IMR-90 (cell line): ENCODE data around the gene TMEM131. TPM values are rescaled to one million over a fixed set of nuclear protein-coding genes. Genes with fewer than 3 reads are reported as not detected.

ENCODE experiments used
- ATAC-seq: fragments of 200-7000 bp; cut with Tn5 transposase; 2 replicates; pipeline ENCODE4 v1.9.1; 2020; ENCODE audit warnings: low read depth, mild to moderate bottlenecking, moderate library complexity
- BruUV-seq: library from RNA; stranded (reverse); fragments of 400-500 nt; replicated peaks from 2 replicates; lab custom pipeline; 2021; lab: Mats Ljungman, UMichigan
- CTCF ChIA-PET: fragments of 300-600 bp; formaldehyde crosslinking; extraction: SDS; loops from one replicate; lab custom pipeline; 2021; ENCODE audit warnings: antibody characterized with exemption; lab: Yijun Ruan, JAX
- POLR2A ChIA-PET: fragments of 300-600 bp; sonication (Branson Sonifier 250); formaldehyde crosslinking; loops from one replicate; lab custom pipeline; 2022; ENCODE audit warnings: antibody characterized with exemption; ENCODE audit not compliant: unreplicated experiment; lab: Charles Lee
- DNase-seq: peaks from one replicate; pipeline ENCODE4 v3.0.0; 2013
- H2AFZ ChIP-seq: replicated peaks from 2 replicates; pipeline ENCODE3; 2013; ENCODE audit warnings: low read length, mild to moderate bottlenecking; ENCODE audit not compliant: poor library complexity
- H2AK5ac ChIP-seq: 2 replicates; pipeline ENCODE4 v1.6.1; 2013; ENCODE audit warnings: low read depth, low read length, inconsistent platforms
- H2AK9ac ChIP-seq: replicated peaks from 2 replicates; pipeline ENCODE3; 2013; ENCODE audit warnings: mild to moderate bottlenecking, low read depth, low read length, moderate library complexity; ENCODE audit not compliant: poor library complexity
- H2BK120ac ChIP-seq: 2 replicates; pipeline ENCODE4 v1.6.1; 2013; ENCODE audit warnings: low read depth, low read length, inconsistent platforms
- H2BK15ac ChIP-seq: 3 replicates; pipeline ENCODE4 v1.6.1; 2013; ENCODE audit warnings: low read depth, low read length, inconsistent platforms
- H2BK20ac ChIP-seq: 2 replicates; pipeline ENCODE4 v1.6.1; 2013; ENCODE audit warnings: low read depth, mild to moderate bottlenecking, inconsistent platforms, low read length, moderate library complexity
- H2BK5ac ChIP-seq: 2 replicates; pipeline ENCODE4 v1.6.1; 2013; ENCODE audit warnings: mild to moderate bottlenecking, low read depth, low read length, inconsistent platforms; ENCODE audit not compliant: poor library complexity, severe bottlenecking
- H3K14ac ChIP-seq: replicated peaks from 2 replicates; pipeline ENCODE4 v1.6.1; 2013; ENCODE audit warnings: low read depth, low read length, inconsistent platforms
- H3K18ac ChIP-seq: 2 replicates; pipeline ENCODE4 v1.6.1; 2013; ENCODE audit warnings: low read depth, low read length, control low read depth
- H3K23ac ChIP-seq: 2 replicates; pipeline ENCODE4 v1.6.1; 2013; ENCODE audit warnings: low read depth, low read length, inconsistent platforms
- H3K27ac ChIP-seq: 2 replicates; pipeline ENCODE4 v1.5.1; 2013; ENCODE audit warnings: mild to moderate bottlenecking, control low read depth, low read length; ENCODE audit not compliant: insufficient read depth
- H3K27me3 ChIP-seq: 2 replicates; pipeline ENCODE4 v1.6.1; 2013; ENCODE audit warnings: low read length; ENCODE audit not compliant: control insufficient read depth, insufficient read depth
- H3K36me3 ChIP-seq: 2 replicates; pipeline ENCODE4 v1.6.1; 2013; ENCODE audit warnings: low read length, mixed read lengths; ENCODE audit not compliant: control insufficient read depth, insufficient read depth
- H3K4ac ChIP-seq: 2 replicates; pipeline ENCODE4 v1.6.1; 2013; ENCODE audit warnings: low read depth, low read length, inconsistent platforms
- H3K4me1 ChIP-seq: 2 replicates; pipeline ENCODE4 v1.6.1; 2013; ENCODE audit warnings: low read length, mixed read lengths; ENCODE audit not compliant: control insufficient read depth, insufficient read depth
- H3K4me2 ChIP-seq: 2 replicates; pipeline ENCODE4 v1.6.1; 2013; ENCODE audit warnings: low read depth, mild to moderate bottlenecking, control low read depth, low read length, moderate library complexity
- H3K4me3 ChIP-seq: 2 replicates; pipeline ENCODE4 v1.5.1; 2013; ENCODE audit warnings: low read depth, mild to moderate bottlenecking, control low read depth, low read length, moderate library complexity; ENCODE audit not compliant: insufficient read depth
- H3K56ac ChIP-seq: 2 replicates; pipeline ENCODE4 v1.6.1; 2013; ENCODE audit warnings: low read length, inconsistent platforms; ENCODE audit not compliant: insufficient read depth; ENCODE audit errors: extremely low read depth
- H3K79me1 ChIP-seq, 2 experiments: 2 replicates each; pipeline ENCODE4 v1.6.1; 2013; ENCODE audit warnings: low read length in 2 of 2, inconsistent platforms in 1 of 2, low read depth in 1 of 2
- H3K9ac ChIP-seq: 2 replicates; pipeline ENCODE4 v1.6.1; 2013; ENCODE audit warnings: low read depth, low read length, control low read depth
- H3K9me1 ChIP-seq: 2 replicates; pipeline ENCODE4 v1.6.1; 2013; ENCODE audit warnings: low read length, inconsistent platforms; ENCODE audit not compliant: insufficient read depth
- H3K9me3 ChIP-seq: 2 replicates; pipeline ENCODE4 v1.6.1; 2013; ENCODE audit warnings: low read length; ENCODE audit not compliant: control insufficient read depth, insufficient read depth
- H4K20me1 ChIP-seq: 2 replicates; pipeline ENCODE4 v1.6.1; 2013; ENCODE audit warnings: low read length, inconsistent platforms; ENCODE audit not compliant: insufficient read depth
- H4K5ac ChIP-seq: 2 replicates; pipeline ENCODE4 v1.6.1; 2013; ENCODE audit warnings: mild to moderate bottlenecking, low read depth, low read length, control low read depth
- H4K8ac ChIP-seq, 2 experiments: 2 replicates each; pipeline ENCODE4 v1.6.1; 2013; ENCODE audit warnings: low read depth in 2 of 2, low read length in 2 of 2, control low read depth in 1 of 2, inconsistent platforms in 1 of 2
- H4K91ac ChIP-seq: 2 replicates; pipeline ENCODE4 v1.6.1; 2013; ENCODE audit warnings: low read depth, low read length, inconsistent platforms; ENCODE audit not compliant: insufficient read depth
- BHLHE40 ChIP-seq: fragments of 150-350 bp; IDR thresholded peaks from 2 replicates; pipeline ENCODE4 v1.6.1; 2016; ENCODE audit warnings: mild to moderate bottlenecking, low read depth, low read length
- CEBPB ChIP-seq: IDR thresholded peaks from 2 replicates; pipeline ENCODE4 v1.6.1; 2012; ENCODE audit warnings: low read depth, low read length, improper control_type of control experiment
- CHD1 ChIP-seq: IDR thresholded peaks from 2 replicates; pipeline ENCODE4 v1.6.1; 2012; ENCODE audit warnings: low read depth, low read length, improper control_type of control experiment
- CTCF ChIP-seq: conservative IDR thresholded peaks from 2 replicates; pipeline ENCODE4 v1.5.1; 2012; ENCODE audit warnings: mild to moderate bottlenecking, low read depth, low read length, improper control_type of control experiment
- ELK1 ChIP-seq: fragments of 150-350 bp; IDR thresholded peaks from 2 replicates; pipeline ENCODE4 v1.6.1; 2016; ENCODE audit warnings: low read depth, mild to moderate bottlenecking, low read length, moderate library complexity, borderline replicate concordance
- FOS ChIP-seq: fragments of 150-350 bp; IDR thresholded peaks from 2 replicates; pipeline ENCODE4 v1.6.1; 2016; ENCODE audit warnings: low read depth, low read length
- MAFK ChIP-seq: IDR thresholded peaks from 2 replicates; pipeline ENCODE4 v1.6.1; 2012; ENCODE audit warnings: low read depth, low read length, improper control_type of control experiment
- MAZ ChIP-seq: IDR thresholded peaks from 2 replicates; pipeline ENCODE4 v1.6.1; 2012; ENCODE audit warnings: low read depth, mild to moderate bottlenecking, low read length, improper control_type of control experiment, moderate library complexity, borderline replicate concordance
- MXI1 ChIP-seq: IDR thresholded peaks from 2 replicates; pipeline ENCODE4 v1.6.1; 2012; ENCODE audit warnings: low read depth, mild to moderate bottlenecking, low read length, moderate library complexity, borderline replicate concordance
- NFE2L2 ChIP-seq: fragments of 150-350 bp; IDR thresholded peaks from 2 replicates; pipeline ENCODE4 v1.6.1; 2016; ENCODE audit warnings: low read depth, mild to moderate bottlenecking, low read length
- POLR2A ChIP-seq: IDR thresholded peaks from 2 replicates; pipeline ENCODE4 v1.6.1; 2012; ENCODE audit warnings: mild to moderate bottlenecking, low read depth, low read length
- RAD21 ChIP-seq: IDR thresholded peaks from 2 replicates; pipeline ENCODE4 v1.6.1; 2012; ENCODE audit warnings: low read length, improper control_type of control experiment
- RCOR1 ChIP-seq: IDR thresholded peaks from 2 replicates; pipeline ENCODE4 v1.6.1; 2012; ENCODE audit warnings: mild to moderate bottlenecking, low read length, improper control_type of control experiment; ENCODE audit not compliant: insufficient replicate concordance
- RFX5 ChIP-seq: IDR thresholded peaks from 2 replicates; pipeline ENCODE4 v1.8.0; 2012; ENCODE audit warnings: low read depth, mild to moderate bottlenecking, low read length, moderate library complexity
- SMC3 ChIP-seq: fragments of 150-350 bp; IDR thresholded peaks from 2 replicates; pipeline ENCODE4 v1.6.1; 2016; ENCODE audit warnings: low read depth, mild to moderate bottlenecking, antibody characterized with exemption, low read length, moderate library complexity
- USF2 ChIP-seq: fragments of 150-350 bp; IDR thresholded peaks from 2 replicates; pipeline ENCODE4 v1.6.1; 2017; ENCODE audit warnings: mild to moderate bottlenecking, antibody characterized with exemption, low read length, low read depth
- WGBS, 2 experiments: methylation state at CpG; one replicate each; pipeline versions ENCODE4 v1.1.5 to v1.1.7; 2013; ENCODE audit warnings: missing lambda C conversion rate in 2 of 2; ENCODE audit not compliant: insufficient read length in 1 of 2; ENCODE audit errors: extremely low coverage in 2 of 2; 5-methylcytosine and 5-hydroxymethylcytosine counted together
- dilution Hi-C: fragments of 300-500 bp; cut with HindIII; formaldehyde crosslinking; loops from one replicate; pipeline ENCODE4 v1.14.3; 2018; ENCODE audit warnings: low sequenced_read_pairs; ENCODE audit not compliant: unreplicated experiment
- in situ Hi-C: fragments of 300-500 bp; cut with MboI; formaldehyde crosslinking; loops from 3 replicates; pipeline ENCODE4 v1.14.3; 2019; ENCODE audit warnings: low sequenced_read_pairs, inconsistent platforms, mixed read lengths
- intact Hi-C: fragments of 100-400 bp; cut with micrococcal nuclease; formaldehyde crosslinking; loops from 2 replicates; pipeline ENCODE4 v1.10.0; 2022
- polyA plus RNA-seq, 3 experiments: library from polyadenylated mRNA; depleted of rRNA; stranded (reverse); fragments of >200 nt; gene quantifications; 2 replicates each; pipeline ENCODE4 v1.2.3, GENCODE V29; 2012; ENCODE audit warnings: low replicate concordance in 1 of 3
- total RNA-seq: library from RNA; depleted of rRNA; stranded (reverse); fragments of >200 nt; gene quantifications from 2 replicates; pipeline ENCODE4 v1.2.3, GENCODE V29; 2012

TMEM131 gene
- total and polyA plus RNA-seq, 2 of the 4 experiments (the other 2 are of a cell fraction), result 13.3 to 14.0 TPM

GRCh38 chr2:97764559-97765263 is 231.0 kb downstream of the TMEM131 start:
- no peaks in the 10 kb centered on the region for H3K79me1 ChIP-seq
- no TSS peak for BruUV-seq
- no peak overlapping the region for H2BK20ac ChIP-seq
- in situ Hi-C loops (no loop called here), intact Hi-C loops (loop anchor here (10.0 kb wide), 1 partner anchor 60 kb away; no protein-coding TSS in a partner anchor), dilution Hi-C loops (no loop called here)
- ChIA-PET POLR2A (no interaction called here), CTCF (no interaction called here)
- H3K56ac ChIP-seq, result no peak overlapping the region
- H3K4ac ChIP-seq, result no peak overlapping the region
- no peak overlapping the region for H2BK120ac ChIP-seq
- no peak overlapping the region for H2BK5ac ChIP-seq
- H3K4me2 ChIP-seq, result no peak overlapping the region
- H3K14ac ChIP-seq, result no peak overlapping the region
- H3K9ac ChIP-seq, result no peak overlapping the region
- H4K20me1 ChIP-seq, result no peaks in the 10 kb centered on the region
- peaks cover 46% of the 10 kb centered on the region for H3K36me3 ChIP-seq
- H3K23ac ChIP-seq, result no peak overlapping the region
- peaks cover 13% of the 10 kb centered on the region; the same call in 1 of the 2 replicates for H3K9me1 ChIP-seq
- H3K18ac ChIP-seq, result no peak overlapping the region
- no peak overlapping the region for H4K8ac ChIP-seq
- no peak overlapping the region for H2BK15ac ChIP-seq
- ATAC-seq (no peak), DNase-seq (no peak)
- 78% methylated on average over 6 of the region's 11 CpGs; no CpG with 5 or more reads in 1 of the 2 experiments for WGBS, 2 experiments
- H3K9me3 ChIP-seq, result no peaks in the 10 kb centered on the region
- no peak overlapping the region for H4K5ac ChIP-seq
- no peak overlapping the region for H2AK9ac ChIP-seq
- H3K4me1 ChIP-seq, result no peaks in the 10 kb centered on the region
- TF ChIP-seq NFE2L2 (no peak), RCOR1 (no peak), USF2 (no peak), SMC3 (no peak), RFX5 (no peak), BHLHE40 (no peak), MXI1 (no peak), ELK1 (no peak), MAZ (no peak), FOS (no peak), CTCF (no peak), CEBPB (no peak), CHD1 (no peak), POLR2A (no peak), MAFK (no peak), RAD21 (no peak)
- H3K27me3 ChIP-seq, result no peaks in the 10 kb centered on the region
- no peak overlapping the region for H3K27ac ChIP-seq
- H2AK5ac ChIP-seq, result no peak overlapping the region
- no peak overlapping the region for H2AFZ ChIP-seq
- no peak overlapping the region for H3K4me3 ChIP-seq
- H4K91ac ChIP-seq, result no peak overlapping the region
